ENCODE results near the gene KCNK1.

DNA sequence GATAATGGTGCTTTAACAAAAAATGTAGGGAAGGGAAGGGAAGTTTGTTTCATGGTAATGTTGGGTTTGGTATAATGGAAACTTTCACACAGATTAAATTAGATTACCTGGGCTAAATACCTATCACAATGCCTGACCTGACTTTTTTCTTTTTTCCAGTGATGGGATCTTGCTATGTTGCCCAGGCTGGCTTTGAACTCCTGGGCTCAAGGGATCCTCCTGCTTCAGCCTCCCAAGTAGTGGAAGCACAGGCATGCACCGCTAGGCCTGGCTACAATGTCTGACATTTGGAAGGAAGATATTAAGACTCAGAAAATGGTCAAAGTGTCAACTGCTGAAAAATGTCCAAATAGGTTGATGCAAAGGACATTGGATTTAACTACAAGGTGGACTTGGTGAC is 67.4 kb downstream of the KCNK1 start:
- TF ChIP-seq, protein P1, sequence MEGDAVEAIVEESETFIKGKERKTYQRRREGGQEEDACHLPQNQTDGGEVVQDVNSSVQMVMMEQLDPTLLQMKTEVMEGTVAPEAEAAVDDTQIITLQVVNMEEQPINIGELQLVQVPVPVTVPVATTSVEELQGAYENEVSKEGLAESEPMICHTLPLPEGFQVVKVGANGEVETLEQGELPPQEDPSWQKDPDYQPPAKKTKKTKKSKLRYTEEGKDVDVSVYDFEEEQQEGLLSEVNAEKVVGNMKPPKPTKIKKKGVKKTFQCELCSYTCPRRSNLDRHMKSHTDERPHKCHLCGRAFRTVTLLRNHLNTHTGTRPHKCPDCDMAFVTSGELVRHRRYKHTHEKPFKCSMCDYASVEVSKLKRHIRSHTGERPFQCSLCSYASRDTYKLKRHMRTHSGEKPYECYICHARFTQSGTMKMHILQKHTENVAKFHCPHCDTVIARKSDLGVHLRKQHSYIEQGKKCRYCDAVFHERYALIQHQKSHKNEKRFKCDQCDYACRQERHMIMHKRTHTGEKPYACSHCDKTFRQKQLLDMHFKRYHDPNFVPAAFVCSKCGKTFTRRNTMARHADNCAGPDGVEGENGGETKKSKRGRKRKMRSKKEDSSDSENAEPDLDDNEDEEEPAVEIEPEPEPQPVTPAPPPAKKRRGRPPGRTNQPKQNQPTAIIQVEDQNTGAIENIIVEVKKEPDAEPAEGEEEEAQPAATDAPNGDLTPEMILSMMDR (IDR thresholded peaks at IDR 0.05) = no peak
- no peak for TF ChIP-seq POLR2A (IDR thresholded peaks at IDR 0.05)

Data from lower leg skin (tissue), 3 donors.